Panc1 (cell line): ENCODE measurements around the gene SEC24A. TPM values are rescaled to one million over a fixed set of nuclear protein-coding genes. Genes with fewer than 3 reads are reported as not detected.
"Not testable (repeated sequence)": the region's sequence is repeated elsewhere in the genome, so short reads cannot be mapped to it uniquely, and the experiment has no call there.

Experiments used
- ATAC-seq: fragments of 200-7000 bp; cut with Tn5 transposase; 2 replicates; pipeline ENCODE4 v1.9.1; 2020; ENCODE audit warnings: mild to moderate bottlenecking, moderate library complexity
- BruUV-seq: library from RNA; stranded (reverse); fragments of 400-500 nt; replicated peaks from 2 replicates; lab custom pipeline; 2021; lab: Mats Ljungman, UMichigan
- CTCF ChIA-PET: fragments of 300-600 bp; sonication (Branson Sonifier 250); formaldehyde crosslinking; loops from one replicate; lab custom pipeline; 2022; ENCODE audit warnings: antibody characterized with exemption; lab: Charles Lee
- POLR2A ChIA-PET: fragments of 300-600 bp; sonication (Branson Sonifier 250); formaldehyde crosslinking; loops from one replicate; lab custom pipeline; 2022; ENCODE audit warnings: antibody characterized with exemption; lab: Charles Lee
- DNase-seq: peaks from one replicate; pipeline ENCODE4 v3.0.0-alpha.2; 2010; ENCODE audit warnings: low read depth, low spot score
- H3K27ac ChIP-seq: 2 replicates; pipeline ENCODE4 v1.5.1; 2011; ENCODE audit warnings: mild to moderate bottlenecking, low read length, inconsistent platforms
- H3K27me3 ChIP-seq: fragments of 200-500 bp; sonication (Bioruptor generic); 2 replicates; pipeline ENCODE4 v1.6.0; 2014; ENCODE audit warnings: low read length, inconsistent platforms; ENCODE audit not compliant: control insufficient read depth, insufficient read depth
- H3K36me3 ChIP-seq: fragments of 200-500 bp; sonication (Bioruptor generic); 2 replicates; pipeline ENCODE4 v1.5.1; 2014; ENCODE audit warnings: inconsistent platforms, mild to moderate bottlenecking, low read length, moderate library complexity; ENCODE audit not compliant: control insufficient read depth, insufficient read depth
- H3K4me1 ChIP-seq: 2 replicates; pipeline ENCODE4 v1.5.1; 2011; ENCODE audit warnings: inconsistent platforms, mild to moderate bottlenecking, low read length, moderate library complexity; ENCODE audit not compliant: control insufficient read depth, insufficient read depth
- H3K4me3 ChIP-seq, 2 experiments: 2 replicates each; pipeline ENCODE4 v1.5.1; 2011 to 2012; ENCODE audit warnings: low read depth in 2 of 2, low read length in 2 of 2, mild to moderate bottlenecking in 2 of 2, inconsistent platforms in 1 of 2, moderate library complexity in 1 of 2
- H3K9me3 ChIP-seq: fragments of 200-500 bp; sonication (Bioruptor generic); 2 replicates; pipeline ENCODE4 v1.5.1; 2014; ENCODE audit warnings: low read depth, mild to moderate bottlenecking, inconsistent platforms, low read length, moderate library complexity; ENCODE audit not compliant: control insufficient read depth, insufficient read depth
- CTCF ChIP-seq: fragments of 450-650 bp; IDR thresholded peaks from 2 replicates; pipeline ENCODE4 v1.5.1; 2017; ENCODE audit warnings: mild to moderate bottlenecking
- POLR2AphosphoS5 ChIP-seq: IDR thresholded peaks from 2 replicates; pipeline ENCODE4 v1.6.1; 2012; ENCODE audit warnings: mild to moderate bottlenecking, low read depth, low read length, moderate library complexity
- REST ChIP-seq, 2 experiments: IDR thresholded peaks; 2 replicates each; pipeline ENCODE4 v1.6.1; 2011 to 2012; ENCODE audit warnings: low read depth in 2 of 2, control low read depth in 1 of 2, low read length in 1 of 2, mild to moderate bottlenecking in 1 of 2, moderate library complexity in 1 of 2; ENCODE audit not compliant: insufficient read depth in 1 of 2
- SIN3A ChIP-seq: IDR thresholded peaks from 2 replicates; pipeline ENCODE4 v1.6.1; 2012; ENCODE audit warnings: low read depth, mild to moderate bottlenecking, low read length, moderate library complexity, borderline replicate concordance; ENCODE audit not compliant: insufficient read depth
- TCF7L2 ChIP-seq: IDR thresholded peaks from 2 replicates; pipeline ENCODE4 v1.6.1; 2011; ENCODE audit warnings: mild to moderate bottlenecking, low read depth, low read length, inconsistent platforms
- in situ Hi-C: cut with HindIII; loops from 2 replicates; pipeline ENCODE4 v1.10.0; 2016; ENCODE audit warnings: low sequenced_read_pairs, low pct_unique_long_range_greater_than_20kb
- intact Hi-C: fragments of 100-400 bp; cut with micrococcal nuclease; formaldehyde crosslinking; loops from one replicate; pipeline ENCODE4 v1.10.0; 2022; ENCODE audit not compliant: unreplicated experiment
- total RNA-seq: library from RNA; stranded (reverse); gene quantifications from one replicate; pipeline ENCODE4 v1.2.1, GENCODE V29; 2021; ENCODE audit not compliant: unreplicated experiment

The SEC24A gene
- total RNA-seq, 1 experiment from 2014 or later = 22.7 TPM

- H3K9me3 ChIP-seq = no peaks in the 10 kb centered on the region
- H3K4me3 ChIP-seq = peak overlapping the region; percentile 84 to 94
- CTCF ChIA-PET = no interaction called here
- peak; percentile 64 for ATAC-seq
- in situ Hi-C loops = no loop called here
- intact Hi-C loops = no loop called here
- peaks cover 11% of the 10 kb centered on the region for H3K4me1 ChIP-seq
- no TSS peak for BruUV-seq
- TF ChIP-seq CTCF (no peak), REST (IDR thresholded peaks at IDR 0.05; ENCODE audit: insufficient read depth in 1 of 2, low read depth in 2 of 2, low read length in 1 of 2) (no peak), POLR2AphosphoS5 (no peak), TCF7L2 (no peak), SIN3A (no peak)
- no peaks in the 10 kb centered on the region; the same call in 1 of the 2 replicates for H3K36me3 ChIP-seq
- POLR2A ChIA-PET = interaction anchor here (0.6 kb wide), 1 partner anchor 20 kb away, joined by 3 read pairs; no protein-coding TSS in a partner anchor
- peak overlapping the region; percentile 97 for H3K27ac ChIP-seq
- H3K27me3 ChIP-seq = no peaks in the 10 kb centered on the region
- no peak for DNase-seq
Measured at GRCh38 chr5:134649163-134649835, 714 bp downstream of the SEC24A start.

- H3K27ac ChIP-seq, BruUV-seq, intact Hi-C loops, POLR2A ChIA-PET, CTCF ChIA-PET, ATAC-seq, H3K4me3 ChIP-seq, H3K27me3 ChIP-seq, H3K36me3 ChIP-seq, DNase-seq, in situ Hi-C loops, H3K9me3 ChIP-seq: not testable (repeated sequence)
- peaks cover 11% of the 10 kb centered on the region for H3K4me1 ChIP-seq
Measured at GRCh38 chr5:134650660-134651059, 2.1 kb downstream of the SEC24A start.

GRCh38 chr5:134651531-134651930 is 2.9 kb downstream of the SEC24A start:
- DNase-seq (no peak), ATAC-seq (no peak)
- no TSS peak for BruUV-seq
- no peaks in the 10 kb centered on the region for H3K9me3 ChIP-seq
- intact Hi-C loops (no loop called here), in situ Hi-C loops (no loop called here)
- H3K27ac ChIP-seq = no peak overlapping the region
- TF ChIP-seq POLR2AphosphoS5 = no peak
- no peak for TF ChIP-seq REST (IDR thresholded peaks at IDR 0.05; ENCODE audit: insufficient read depth in 1 of 2, low read depth in 2 of 2, low read length in 1 of 2)
- TF ChIP-seq TCF7L2 = no peak
- TF ChIP-seq CTCF = no peak
- no peak for TF ChIP-seq SIN3A
- H3K36me3 ChIP-seq = no peaks in the 10 kb centered on the region; the same call in 1 of the 2 replicates
- H3K4me1 ChIP-seq = peaks cover 11% of the 10 kb centered on the region
- ChIA-PET POLR2A (no interaction called here), CTCF (no interaction called here)
- no peaks in the 10 kb centered on the region for H3K27me3 ChIP-seq
- no peak overlapping the region for H3K4me3 ChIP-seq
